AG04450 (cell line): ENCODE data around the gene RNMT. TPM values are rescaled to one million over a fixed set of nuclear protein-coding genes. Genes with fewer than 3 reads are reported as not detected.

ENCODE experiments used
- CTCF ChIA-PET: fragments of 300-600, 350-600 bp; formaldehyde crosslinking; extraction: SDS; loops from one replicate; lab custom pipeline; 2022; ENCODE audit warnings: antibody characterized with exemption, inconsistent platforms; lab: Charles Lee
- POLR2A ChIA-PET: fragments of 350-600 bp; formaldehyde crosslinking; extraction: SDS; loops from one replicate; lab custom pipeline; 2021; ENCODE audit warnings: antibody characterized with exemption, inconsistent platforms; lab: Yijun Ruan, JAX
- DNase-seq: peaks from one replicate; pipeline ENCODE4 v3.0.0-alpha.2; 2011; ENCODE audit warnings: low read depth, low spot score
- H3K27ac ChIP-seq: one replicate; pipeline ENCODE4 v1.5.1; 2012; ENCODE audit warnings: low read depth, low read length, control low read depth
- H3K27me3 ChIP-seq: one replicate; pipeline ENCODE4 v1.6.0; 2012; ENCODE audit warnings: low read length; ENCODE audit not compliant: control insufficient read depth, insufficient read depth
- H3K4me3 ChIP-seq: 2 replicates; pipeline ENCODE4 v1.5.1; 2011; ENCODE audit warnings: mild to moderate bottlenecking, low read depth, low read length, control low read depth
- H3K9me3 ChIP-seq: 2 replicates; pipeline ENCODE4 v1.5.1; 2012; ENCODE audit warnings: low read length; ENCODE audit not compliant: control insufficient read depth, insufficient read depth
- polyA plus RNA-seq: library from polyadenylated mRNA; depleted of rRNA; stranded (reverse); fragments of >200 nt; gene quantifications from 2 replicates; pipeline ENCODE4 v1.2.3, GENCODE V29; 2011
- TF ChIP-seq, protein P1 (sequence below): IDR thresholded peaks from 2 replicates; pipeline ENCODE4 v1.5.1; 2011; ENCODE audit warnings: low read depth, low read length, control low read depth, inconsistent platforms

RNMT gene
- polyA plus RNA-seq, 1 experiment = 23.5 TPM

DNA sequence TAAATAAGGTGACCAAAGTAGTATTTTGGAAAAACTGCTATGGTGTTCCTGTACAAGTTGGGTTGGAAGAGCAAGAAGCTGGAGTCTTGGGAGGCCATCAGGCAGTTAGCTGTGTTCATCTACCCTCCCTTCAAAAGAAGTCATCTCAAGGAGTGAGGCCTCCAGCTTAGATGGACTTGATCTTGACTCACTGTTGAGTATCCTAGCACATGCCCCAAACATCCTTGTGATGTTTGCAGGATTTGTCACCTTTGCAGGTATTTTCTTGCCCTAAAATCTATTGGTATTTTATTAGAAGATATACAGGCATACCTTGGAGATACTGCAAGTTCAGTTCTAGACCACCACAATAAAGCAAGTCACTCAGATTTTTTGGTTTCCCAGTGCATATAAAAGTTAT is 30.2 kb downstream of the RNMT start:
- CTCF ChIA-PET = no interaction called here
- POLR2A ChIA-PET = no interaction called here
- no peak overlapping the region for H3K4me3 ChIP-seq
- H3K27ac ChIP-seq = no peak overlapping the region
- H3K27me3 ChIP-seq = no peaks in the 10 kb centered on the region
- no peak for DNase-seq
- TF ChIP-seq, protein P1, sequence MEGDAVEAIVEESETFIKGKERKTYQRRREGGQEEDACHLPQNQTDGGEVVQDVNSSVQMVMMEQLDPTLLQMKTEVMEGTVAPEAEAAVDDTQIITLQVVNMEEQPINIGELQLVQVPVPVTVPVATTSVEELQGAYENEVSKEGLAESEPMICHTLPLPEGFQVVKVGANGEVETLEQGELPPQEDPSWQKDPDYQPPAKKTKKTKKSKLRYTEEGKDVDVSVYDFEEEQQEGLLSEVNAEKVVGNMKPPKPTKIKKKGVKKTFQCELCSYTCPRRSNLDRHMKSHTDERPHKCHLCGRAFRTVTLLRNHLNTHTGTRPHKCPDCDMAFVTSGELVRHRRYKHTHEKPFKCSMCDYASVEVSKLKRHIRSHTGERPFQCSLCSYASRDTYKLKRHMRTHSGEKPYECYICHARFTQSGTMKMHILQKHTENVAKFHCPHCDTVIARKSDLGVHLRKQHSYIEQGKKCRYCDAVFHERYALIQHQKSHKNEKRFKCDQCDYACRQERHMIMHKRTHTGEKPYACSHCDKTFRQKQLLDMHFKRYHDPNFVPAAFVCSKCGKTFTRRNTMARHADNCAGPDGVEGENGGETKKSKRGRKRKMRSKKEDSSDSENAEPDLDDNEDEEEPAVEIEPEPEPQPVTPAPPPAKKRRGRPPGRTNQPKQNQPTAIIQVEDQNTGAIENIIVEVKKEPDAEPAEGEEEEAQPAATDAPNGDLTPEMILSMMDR = no peak
- no peaks in the 10 kb centered on the region for H3K9me3 ChIP-seq

DNA sequence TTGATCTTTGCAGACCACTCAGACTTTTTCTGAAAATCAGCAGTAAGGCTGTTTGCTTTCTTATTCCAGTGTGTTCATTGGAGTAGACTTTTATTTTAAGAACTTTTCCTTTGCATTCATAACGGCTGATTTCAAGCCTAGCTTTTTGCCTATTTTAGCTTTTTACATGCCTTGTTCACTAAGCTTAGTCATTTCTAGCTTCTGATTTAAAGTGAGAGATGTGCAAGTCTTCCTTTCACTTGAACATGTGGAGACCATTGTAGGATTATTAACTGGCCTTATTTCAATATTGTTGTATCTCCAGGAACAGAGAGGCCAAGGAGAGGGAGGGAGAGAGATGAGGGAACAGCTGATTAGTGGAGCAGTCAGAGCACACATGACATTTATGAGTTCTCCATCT is 32.1 kb downstream of the RNMT start:
- Histone ChIP-seq H3K27me3 (no peaks in the 10 kb centered on the region), H3K4me3 (no peak overlapping the region), H3K9me3 (no peaks in the 10 kb centered on the region), H3K27ac (no peak overlapping the region)
- TF ChIP-seq, protein P1 = no peak
- CTCF ChIA-PET = no interaction called here
- POLR2A ChIA-PET = no interaction called here
- DNase-seq = no peak

DNA sequence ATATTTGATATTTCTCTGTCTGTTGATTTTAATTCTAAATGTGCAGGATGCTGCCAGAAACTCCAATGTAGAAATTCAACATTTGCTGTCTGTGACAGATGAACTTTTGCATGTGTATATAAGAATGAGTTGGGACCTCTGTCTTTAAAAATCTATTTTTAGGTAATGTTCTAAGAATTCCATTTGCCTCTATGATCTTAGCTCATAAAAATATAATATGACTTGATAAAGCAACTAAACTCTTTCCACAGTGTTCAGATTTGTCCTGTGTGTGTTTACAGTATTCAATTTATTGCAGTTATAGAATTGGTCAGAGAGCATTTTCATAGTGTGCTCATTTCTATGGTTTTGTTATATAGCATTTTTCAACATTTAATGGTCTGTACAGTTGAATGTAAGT is 33.6 kb downstream of the RNMT start:
- DNase-seq = no peak
- POLR2A ChIA-PET = no interaction called here
- no peak overlapping the region for H3K4me3 ChIP-seq
- TF ChIP-seq, protein P1 = no peak
- H3K27me3 ChIP-seq = no peaks in the 10 kb centered on the region
- H3K27ac ChIP-seq = no peak overlapping the region
- H3K9me3 ChIP-seq = no peaks in the 10 kb centered on the region
- CTCF ChIA-PET = no interaction called here

DNA sequence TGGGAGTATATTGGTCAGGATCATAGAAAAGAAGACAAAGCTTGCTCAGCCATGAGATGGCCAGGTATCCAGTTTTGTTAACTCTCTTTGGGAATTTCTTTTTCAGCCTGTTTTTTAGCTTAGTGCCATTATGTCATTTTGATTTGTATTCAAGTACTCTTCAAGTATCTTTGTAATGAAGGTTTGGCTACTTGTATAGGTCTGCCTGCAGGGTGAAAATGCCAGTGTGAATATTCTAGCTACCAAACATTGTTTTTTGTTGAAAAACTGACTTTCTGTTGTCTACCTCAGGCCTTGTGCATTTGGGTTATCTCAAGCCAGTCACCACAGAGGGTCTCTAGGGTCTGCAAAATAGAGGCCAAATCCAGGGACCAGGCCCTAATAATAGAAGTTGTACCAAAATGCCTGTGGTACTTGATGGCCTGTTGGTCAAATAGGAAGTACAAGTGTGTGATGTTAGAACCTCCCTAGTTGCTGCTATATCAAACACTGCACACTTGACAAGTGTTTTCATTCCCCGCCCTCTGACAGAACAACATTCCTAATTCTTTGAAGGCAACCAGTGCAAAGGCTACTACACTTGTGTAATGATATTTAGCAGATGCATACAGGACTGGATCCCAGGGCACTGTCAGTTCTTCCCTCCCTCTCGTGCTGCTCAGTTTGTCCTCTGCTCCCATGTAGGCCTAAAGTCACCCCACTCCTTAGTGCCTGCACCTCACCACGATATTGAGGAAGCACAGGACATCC is 36.4 kb downstream of the RNMT start:
- DNase-seq = no peak
- CTCF ChIA-PET = no interaction called here
- POLR2A ChIA-PET = no interaction called here

GRCh38 chr18:13775058-13775457 is 48.6 kb downstream of the RNMT start:
- H3K27ac ChIP-seq = no peak overlapping the region
- TF ChIP-seq, protein P1 = no peak
- ChIA-PET POLR2A (no interaction called here), CTCF (no interaction called here)
- H3K9me3 ChIP-seq = no peaks in the 10 kb centered on the region
- no peaks in the 10 kb centered on the region for H3K27me3 ChIP-seq
- H3K4me3 ChIP-seq = no peak overlapping the region
- DNase-seq = no peak

More for the DNA sequence above, 36.4 kb downstream of the RNMT start:
- H3K9me3 ChIP-seq = no peaks in the 10 kb centered on the region; the same call in 1 of the 2 replicates
- no peaks in the 10 kb centered on the region for H3K27me3 ChIP-seq
- TF ChIP-seq, protein P1 = no peak
- no peak overlapping the region for H3K27ac ChIP-seq
- H3K4me3 ChIP-seq = no peak overlapping the region
